A549 (cell line): ENCODE results near the gene C11orf91. TPM values are rescaled to one million over a fixed set of nuclear protein-coding genes. Genes with fewer than 3 reads are reported as not detected.
A peak's percentile ranks its signal among the peaks of the same experiment; 100 is the strongest.
"Not testable (repeated sequence)": the region's sequence is repeated elsewhere in the genome, so short reads cannot be mapped to it uniquely, and the experiment has no call there.

Experiments used
- ATAC-seq, 2 experiments: fragments of 200-7000 bp in 1 of 2; fragments of >200 bp in 1 of 2; cut with Nextera tagmentation in 1 of 2; cut with Tn5 transposase in 1 of 2; 3 replicates each; pipeline versions ENCODE4 v1.8.0 to v1.9.1; 2018 to 2020; ENCODE audit warnings: mild to moderate bottlenecking in 1 of 2, moderate library complexity in 1 of 2
- CTCF ChIA-PET: fragments of 300-600 bp; sonication (Branson Sonifier 250); formaldehyde crosslinking; extraction: SDS; loops from one replicate; lab custom pipeline; 2021; ENCODE audit warnings: antibody characterized with exemption, inconsistent platforms; lab: Yijun Ruan, JAX
- POLR2A ChIA-PET: fragments of 350-600 bp; formaldehyde crosslinking; extraction: SDS; loops from one replicate; lab custom pipeline; 2021; ENCODE audit warnings: antibody characterized with exemption, inconsistent platforms; lab: Yijun Ruan, JAX
- DNase-seq, 2 experiments: peaks; one replicate each; pipeline versions ENCODE4 v3.0.0 to v3.0.0-alpha.2; 2011 to 2016; ENCODE audit warnings: low read depth in 1 of 2, low spot score in 1 of 2
- FAIRE-seq: peaks from 2 replicates; lab custom pipeline; 2011; peaks lifted over from hg19 to GRCh38; lab: Jason Lieb, UNC
- H3K27ac ChIP-seq, 2 experiments: fragments of >200 bp; sonication (Bioruptor Twin); formaldehyde crosslinking; 3 replicates each; pipeline ENCODE4 v1.5.1; 2016 to 2017
- H3K4me1 ChIP-seq: fragments of >200 bp; sonication (Bioruptor Twin); formaldehyde crosslinking; 3 replicates; pipeline ENCODE4 v1.6.1; 2016
- H3K4me2 ChIP-seq: fragments of >200 bp; sonication (Bioruptor Twin); formaldehyde crosslinking; 3 replicates; pipeline ENCODE4 v1.6.1; 2016
- H3K4me3 ChIP-seq: fragments of >200 bp; sonication (Bioruptor Twin); formaldehyde crosslinking; 3 replicates; pipeline ENCODE4 v1.5.1; 2016
- H3K9me3 ChIP-seq: fragments of >200 bp; sonication (Bioruptor Twin); formaldehyde crosslinking; 3 replicates; pipeline ENCODE4 v1.6.1; 2016
- BCL3 ChIP-seq: fragments of >200 bp; sonication (Bioruptor Twin); formaldehyde crosslinking; IDR thresholded peaks from 3 replicates; pipeline ENCODE4 v1.6.1; 2016
- BHLHE40 ChIP-seq: IDR thresholded peaks from 2 replicates; pipeline ENCODE4 v1.6.1; 2012; ENCODE audit warnings: low read depth, low read length, inconsistent platforms
- CBX2 ChIP-seq: fragments of 200-600 bp; sonication (generic); IDR thresholded peaks from 2 replicates; pipeline ENCODE4 v1.6.1; 2016; ENCODE audit warnings: low read depth, mild to moderate bottlenecking, borderline replicate concordance
- CHD2 ChIP-seq: fragments of 150-350 bp; IDR thresholded peaks from 2 replicates; pipeline ENCODE4 v1.6.1; 2014; ENCODE audit warnings: low read length; ENCODE audit not compliant: partially characterized antibody
- CHD4 ChIP-seq: fragments of 200-600 bp; sonication (generic); IDR thresholded peaks from 2 replicates; pipeline ENCODE4 v1.6.1; 2016; ENCODE audit warnings: antibody characterized with exemption, mild to moderate bottlenecking, borderline replicate concordance
- EHMT2 ChIP-seq: fragments of 200-600 bp; sonication (generic); IDR thresholded peaks from 2 replicates; pipeline ENCODE4 v1.6.1; 2016; ENCODE audit warnings: antibody characterized with exemption, low read depth, mild to moderate bottlenecking, moderate library complexity
- ELK1 ChIP-seq: fragments of 150-350 bp; IDR thresholded peaks from 2 replicates; pipeline ENCODE4 v1.6.1; 2014; ENCODE audit warnings: low read depth, mild to moderate bottlenecking, low read length
- GATA3 ChIP-seq: IDR thresholded peaks from 2 replicates; pipeline ENCODE4 v1.6.1; 2012; ENCODE audit warnings: borderline replicate concordance
- HDAC2 ChIP-seq: fragments of 200-600 bp; sonication (generic); IDR thresholded peaks from 2 replicates; pipeline ENCODE4 v1.6.1; 2016
- HES2 ChIP-seq: fragments of >200 bp; sonication (Bioruptor Twin); formaldehyde crosslinking; IDR thresholded peaks from 2 replicates; pipeline ENCODE4 v1.6.1; 2016
- HOXA7 ChIP-seq: fragments of 250-450 bp; sonication (Bioruptor Pico); IDR thresholded peaks from 2 replicates; pipeline ENCODE4 v1.5.0; 2020; ENCODE audit warnings: mild to moderate bottlenecking, moderate library complexity
- HOXB13 ChIP-seq: fragments of 250-450 bp; sonication (Bioruptor Pico); IDR thresholded peaks from 2 replicates; pipeline ENCODE4 v1.5.0; 2020; ENCODE audit warnings: low read depth, mild to moderate bottlenecking, moderate library complexity
- JUN ChIP-seq, 2 experiments: fragments of >200 bp; sonication (Bioruptor Twin); formaldehyde crosslinking; IDR thresholded peaks; 2 replicates in 1 of 2; 3 replicates in 1 of 2; pipeline ENCODE4 v1.6.1; 2016 to 2017
- KDM1A ChIP-seq: fragments of 200-600 bp; sonication (generic); IDR thresholded peaks from 2 replicates; pipeline ENCODE4 v1.6.1; 2016; ENCODE audit warnings: low read depth, mild to moderate bottlenecking
- KDM5A ChIP-seq: fragments of 200-600 bp; sonication (generic); IDR thresholded peaks from 2 replicates; pipeline ENCODE4 v1.6.1; 2016; ENCODE audit warnings: antibody characterized with exemption, mild to moderate bottlenecking
- NFE2L2 ChIP-seq: fragments of 150-350 bp; conservative IDR thresholded peaks from 2 replicates; pipeline ENCODE4 v1.6.1; 2014; ENCODE audit warnings: low read length
- NPAS2 ChIP-seq: fragments of 250-450 bp; sonication (Bioruptor Pico); IDR thresholded peaks from 2 replicates; pipeline ENCODE4 v1.8.0; 2022; ENCODE audit warnings: mild to moderate bottlenecking, moderate library complexity, borderline replicate concordance
- PBX3 ChIP-seq: IDR thresholded peaks from 2 replicates; pipeline ENCODE4 v1.6.1; 2012
- PHF8 ChIP-seq: fragments of 200-600 bp; sonication (generic); IDR thresholded peaks from 2 replicates; pipeline ENCODE4 v1.6.1; 2016; ENCODE audit warnings: low read depth, mild to moderate bottlenecking, antibody characterized with exemption, moderate library complexity, borderline replicate concordance
- POLR2A ChIP-seq: IDR thresholded peaks from 2 replicates; pipeline ENCODE4 v1.6.1; 2012; ENCODE audit warnings: mild to moderate bottlenecking, low read length
- SMC3 ChIP-seq: fragments of >200 bp; sonication (Bioruptor Twin); formaldehyde crosslinking; IDR thresholded peaks from 3 replicates; pipeline ENCODE4 v1.6.1; 2018; ENCODE audit warnings: inconsistent platforms
- TFCP2L1 ChIP-seq: fragments of 250-450 bp; sonication (Bioruptor Pico); IDR thresholded peaks from 2 replicates; pipeline ENCODE4 v1.5.0; 2021; ENCODE audit warnings: mild to moderate bottlenecking
- USF2 ChIP-seq: fragments of 450-650 bp; IDR thresholded peaks from 2 replicates; pipeline ENCODE4 v1.6.1; 2014; ENCODE audit warnings: antibody characterized with exemption
- ZC3H11A ChIP-seq: fragments of 450-650 bp; IDR thresholded peaks from 2 replicates; pipeline ENCODE4 v1.6.1; 2014; ENCODE audit warnings: antibody characterized with exemption, mild to moderate bottlenecking
- ZSCAN20 ChIP-seq: fragments of 250-450 bp; sonication (Bioruptor Pico); IDR thresholded peaks from 2 replicates; pipeline ENCODE4 v1.8.0; 2022; ENCODE audit warnings: mild to moderate bottlenecking, moderate library complexity
- WGBS: methylation state at CpG from one replicate; pipeline ENCODE4 v1.1.6; 2017; ENCODE audit errors: missing lambda C conversion rate; 5-methylcytosine and 5-hydroxymethylcytosine counted together
- polyA plus RNA-seq, 4 experiments: library from polyadenylated mRNA; depleted of rRNA in 3 of 4; stranded (reverse); fragments of >200 nt; fragmentation: RNase III in 1 of 4; extraction: RNeasy Plus Mini Kit Qiagen cat#74134 plus additional on column Dnase treatment in 1 of 4; gene quantifications; 2 replicates in 3 of 4; 3 replicates in 1 of 4; pipeline ENCODE4 v1.2.3, GENCODE V29; 2011 to 2017

Gene C11orf91
- polyA plus RNA-seq, 2 of the 4 experiments (the other 2 are of a cell fraction) = 0.15 TPM; not detected in 1

GRCh38 chr11:33731723-33732531, 31.3 kb upstream of the C11orf91 start:
- Histone ChIP-seq H3K4me2 (0 out of 3 replicates have a peak overlapping the region, but pooled peaks have one; percentile 9), H3K4me1 (peaks cover 24% of the 10 kb centered on the region), H3K27ac (no peak overlapping the region), H3K9me3 (peaks cover 3% of the 10 kb centered on the region; the same call in 1 of the 3 replicates), H3K4me3 (no peak overlapping the region)
- no peak for ATAC-seq
- ChIA-PET CTCF (interaction anchor here (1.3 kb wide), 1 partner anchor 11 kb away, joined by 4 read pairs; no protein-coding TSS in a partner anchor), POLR2A (no interaction called here)
- 83% methylated on average over 9 of the region's 9 CpGs for WGBS
- DNase-seq = no peak
- no peak for FAIRE-seq
- TF ChIP-seq ELK1 (no peak), ZSCAN20 (CRISPR knock-in tag) (no peak), CHD2 (no peak), BCL3 (no peak), PBX3 (no peak), BHLHE40 (no peak), ZC3H11A (no peak), HOXB13 (no peak), USF2 (no peak), GATA3 (no peak), HES2 (no peak)

GRCh38 chr11:33730716-33731115, 30.1 kb upstream of the C11orf91 start:
- peaks cover 23% of the 10 kb centered on the region; the same call in 2 of the 3 replicates for H3K4me1 ChIP-seq
- H3K4me3 ChIP-seq = no peak overlapping the region
- 85% methylated on average over 7 of the region's 7 CpGs for WGBS
- H3K4me2 ChIP-seq = no peak overlapping the region
- ChIA-PET POLR2A (no interaction called here), CTCF (interaction anchor here (1.3 kb wide), 1 partner anchor 12 kb away, joined by 4 read pairs; no protein-coding TSS in a partner anchor)
- no peak for DNase-seq
- no peak overlapping the region for H3K27ac ChIP-seq
- TF ChIP-seq BCL3 = no peak
- no peak for TF ChIP-seq USF2
- no peak for TF ChIP-seq POLR2A
- no peak for TF ChIP-seq HDAC2
- no peak for TF ChIP-seq CBX2
- no peak for TF ChIP-seq NPAS2
- no peak for TF ChIP-seq TFCP2L1 (CRISPR knock-in tag)
- no peak for TF ChIP-seq CHD4
- no peak for TF ChIP-seq SMC3
- no peak for TF ChIP-seq HOXA7 (CRISPR knock-in tag)
- TF ChIP-seq PHF8 = no peak
- TF ChIP-seq ELK1 = no peak
- TF ChIP-seq KDM5A = no peak
- no peak for TF ChIP-seq JUN (IDR thresholded peaks at IDR 0.05)
- no peak for TF ChIP-seq EHMT2
- TF ChIP-seq NFE2L2 = no peak
- no peak for TF ChIP-seq KDM1A
- TF ChIP-seq HES2 = no peak
- ATAC-seq = no peak
- peaks cover 3% of the 10 kb centered on the region; the same call in 1 of the 3 replicates for H3K9me3 ChIP-seq
- FAIRE-seq = no peak

- POLR2A ChIA-PET, FAIRE-seq: not testable (repeated sequence)
Measured at GRCh38 chr11:33729072-33729664, 28.5 kb upstream of the C11orf91 start.

More at GRCh38 chr11:33729072-33729664, 28.5 kb upstream of the C11orf91 start:
- H3K9me3 ChIP-seq, H3K4me2 ChIP-seq, DNase-seq, ATAC-seq, H3K4me3 ChIP-seq, CTCF ChIA-PET, H3K27ac ChIP-seq: not testable (repeated sequence)
- H3K4me1 ChIP-seq = peaks cover 31% of the 10 kb centered on the region
- 91% methylated on average over 5 of the region's 5 CpGs for WGBS
